ENCODE results near the gene ARID1B.

Gene ARID1B

DNA sequence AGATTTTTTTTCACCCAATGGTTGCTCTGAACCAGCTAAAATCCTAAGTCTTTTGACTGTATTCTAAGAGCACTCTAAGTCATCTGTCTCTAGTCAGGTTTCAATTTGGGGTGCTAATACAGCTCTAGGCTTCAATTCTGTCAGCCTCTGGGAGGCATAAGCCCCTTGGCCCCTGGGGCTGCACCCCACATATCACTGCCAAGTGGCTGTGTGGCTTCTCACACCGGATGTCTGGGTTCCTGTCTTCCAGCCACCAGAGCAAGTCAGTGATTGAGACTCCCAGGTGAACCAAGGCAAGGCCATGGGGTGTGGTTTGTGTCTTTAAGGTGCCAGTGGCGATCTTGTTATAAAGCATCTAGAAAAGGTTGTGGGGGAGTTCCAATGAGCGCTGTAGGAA lies 409.6 kb downstream of the ARID1B start:
- no peak for DNase-seq (ENCODE audit: low spot score)

DNA sequence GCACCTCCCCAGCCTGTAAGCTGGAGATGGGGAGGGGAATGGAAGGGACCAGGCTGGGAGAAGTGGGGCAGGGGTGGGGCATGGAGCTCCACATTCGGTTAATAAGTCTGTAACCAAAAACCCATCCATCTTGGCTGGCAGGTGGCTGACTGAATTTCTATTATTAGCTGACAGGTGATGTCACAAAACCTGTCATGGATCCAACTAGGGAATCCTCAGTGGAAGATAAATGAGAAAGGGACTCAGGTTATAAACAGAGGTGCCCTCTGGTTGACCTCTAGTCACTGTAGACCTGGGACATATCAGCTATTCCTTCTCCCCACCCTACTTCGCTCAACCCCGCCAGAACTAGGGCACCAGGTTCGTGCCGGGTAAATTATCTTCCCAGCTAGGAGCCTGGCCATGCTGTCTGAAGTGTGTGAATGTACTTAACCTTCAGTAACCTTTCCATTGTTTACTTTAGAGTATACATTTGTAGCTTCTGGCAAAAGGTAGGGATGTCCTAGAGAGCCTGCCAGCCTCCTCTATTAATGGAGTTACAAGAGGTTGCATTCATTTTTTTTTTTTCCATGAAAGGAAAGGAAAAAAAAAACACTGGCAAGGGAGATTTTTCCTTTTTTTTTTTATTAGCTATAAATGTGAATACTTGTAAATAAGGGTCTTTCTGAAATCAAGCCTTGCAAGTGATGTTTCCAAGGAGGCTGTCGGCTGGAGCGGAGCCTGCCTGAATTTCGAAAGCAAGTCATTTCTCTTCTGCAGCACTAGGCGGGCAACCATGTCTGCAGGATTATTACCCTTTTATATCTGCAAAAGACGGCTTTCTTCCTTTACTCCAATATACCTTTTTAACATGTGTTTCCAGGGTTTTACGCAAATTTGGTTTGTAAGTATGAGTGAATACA lies 410.3 kb downstream of the ARID1B start:
- peak; percentile 77 for DNase-seq (ENCODE audit: low spot score)

DNA sequence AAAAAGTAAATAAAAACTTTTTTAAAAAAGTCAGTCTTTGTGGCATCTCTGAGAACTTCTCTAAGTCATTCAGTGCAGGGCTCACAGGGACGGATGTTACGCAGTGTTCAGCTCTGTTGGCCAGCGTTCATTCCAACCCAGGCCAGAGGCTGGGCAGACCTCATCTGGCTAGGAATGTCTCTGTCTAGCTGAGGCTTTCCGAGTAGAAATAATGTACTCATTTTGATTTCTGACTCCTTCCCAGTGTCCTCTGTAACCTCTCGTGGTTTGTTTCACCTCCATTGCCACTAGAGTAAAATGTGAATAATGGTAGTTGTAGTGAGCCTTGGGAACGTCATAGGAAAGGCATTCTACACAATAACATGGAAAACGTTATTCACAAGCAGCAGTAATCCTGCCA lies 411.0 kb downstream of the ARID1B start:
- no peak for DNase-seq (ENCODE audit: low spot score)

DNA sequence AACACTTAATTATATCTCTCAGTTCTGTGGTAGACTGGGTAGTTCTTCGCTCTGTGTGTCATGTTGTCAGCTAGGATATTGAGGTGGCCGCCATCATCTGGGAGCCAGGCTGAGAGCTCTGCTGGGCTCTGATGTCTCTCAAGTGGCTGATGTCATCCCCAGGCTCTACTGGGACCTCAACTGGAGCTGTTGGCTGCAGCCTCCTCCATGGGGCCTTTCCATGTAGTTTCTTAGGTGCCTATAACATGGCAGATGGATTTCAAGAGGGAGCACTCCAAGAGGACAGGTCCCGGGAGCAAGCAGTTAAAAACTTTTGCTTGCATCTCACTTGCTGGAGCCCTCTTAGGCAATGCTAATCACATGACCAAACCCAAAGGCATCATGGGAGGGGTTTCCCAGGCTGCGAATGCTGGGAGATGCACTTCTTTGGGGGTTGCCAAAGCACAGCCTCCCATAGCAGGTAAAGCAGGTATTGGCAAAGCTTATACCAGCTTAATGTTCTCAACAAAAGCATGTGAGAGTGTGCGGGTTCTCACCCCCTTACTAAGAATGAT lies 416.3 kb downstream of the ARID1B start:
- no peak for DNase-seq (ENCODE audit: low spot score)

DNA sequence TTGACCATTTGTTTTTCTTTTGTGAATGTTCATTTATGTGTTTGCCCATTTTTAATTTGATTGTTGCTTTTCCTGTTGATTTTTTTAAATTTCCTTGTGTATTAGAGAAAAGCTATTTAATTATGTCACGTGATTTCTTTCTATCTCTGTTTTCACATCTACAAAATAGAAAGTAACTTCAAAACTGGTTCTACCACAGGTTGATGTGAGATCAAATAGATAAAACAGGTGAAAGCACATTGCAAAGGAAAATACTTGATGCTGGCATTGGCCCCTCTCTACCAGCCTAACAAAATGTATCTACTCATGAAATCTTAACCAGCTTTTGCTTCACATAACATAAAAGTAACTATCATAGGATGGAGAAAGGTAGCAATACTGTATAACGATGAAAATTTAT lies 416.9 kb downstream of the ARID1B start:
- DNase-seq (ENCODE audit: low spot score): no peak

DNA sequence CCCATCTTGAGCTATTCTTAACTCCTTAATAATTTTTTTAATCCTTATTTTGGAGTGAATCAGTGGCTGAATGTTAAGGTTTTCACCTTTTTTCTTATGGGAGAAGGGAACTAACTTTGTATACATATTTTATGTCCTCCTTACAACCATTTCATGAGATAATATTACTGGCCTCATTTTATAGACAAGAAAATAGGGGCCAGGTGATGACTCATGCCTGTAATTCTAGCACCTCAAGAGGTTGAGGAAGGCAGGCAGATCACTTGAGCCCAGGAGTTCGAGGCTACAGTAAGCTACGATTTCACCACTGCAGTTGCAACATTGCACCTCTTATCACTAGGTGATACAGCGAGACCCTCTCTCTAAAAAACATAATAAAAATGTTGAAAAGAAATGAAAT lies 417.5 kb downstream of the ARID1B start:
- DNase-seq (ENCODE audit: low spot score): no peak

DNA sequence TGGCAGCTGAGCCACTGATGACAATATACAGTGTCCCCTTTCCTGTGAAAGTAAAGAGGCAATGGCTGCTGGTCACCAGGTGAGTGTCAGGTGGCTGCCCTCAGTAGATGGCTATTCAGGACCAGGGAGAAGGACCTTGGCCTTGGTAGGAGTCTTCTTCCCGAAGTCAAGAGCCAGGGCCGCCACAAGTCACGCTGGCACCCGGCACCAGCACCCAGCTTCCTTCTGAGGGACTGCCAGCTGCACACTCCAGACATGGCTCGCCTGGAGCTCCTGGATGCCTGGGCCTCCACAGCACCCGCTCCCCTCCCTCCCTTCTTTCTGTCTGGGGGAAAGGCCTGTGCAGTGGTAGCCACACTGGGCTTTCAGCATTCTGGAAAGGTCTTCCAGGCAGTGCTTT lies 419.2 kb downstream of the ARID1B start:
- DNase-seq (ENCODE audit: low spot score): no peak

DNA sequence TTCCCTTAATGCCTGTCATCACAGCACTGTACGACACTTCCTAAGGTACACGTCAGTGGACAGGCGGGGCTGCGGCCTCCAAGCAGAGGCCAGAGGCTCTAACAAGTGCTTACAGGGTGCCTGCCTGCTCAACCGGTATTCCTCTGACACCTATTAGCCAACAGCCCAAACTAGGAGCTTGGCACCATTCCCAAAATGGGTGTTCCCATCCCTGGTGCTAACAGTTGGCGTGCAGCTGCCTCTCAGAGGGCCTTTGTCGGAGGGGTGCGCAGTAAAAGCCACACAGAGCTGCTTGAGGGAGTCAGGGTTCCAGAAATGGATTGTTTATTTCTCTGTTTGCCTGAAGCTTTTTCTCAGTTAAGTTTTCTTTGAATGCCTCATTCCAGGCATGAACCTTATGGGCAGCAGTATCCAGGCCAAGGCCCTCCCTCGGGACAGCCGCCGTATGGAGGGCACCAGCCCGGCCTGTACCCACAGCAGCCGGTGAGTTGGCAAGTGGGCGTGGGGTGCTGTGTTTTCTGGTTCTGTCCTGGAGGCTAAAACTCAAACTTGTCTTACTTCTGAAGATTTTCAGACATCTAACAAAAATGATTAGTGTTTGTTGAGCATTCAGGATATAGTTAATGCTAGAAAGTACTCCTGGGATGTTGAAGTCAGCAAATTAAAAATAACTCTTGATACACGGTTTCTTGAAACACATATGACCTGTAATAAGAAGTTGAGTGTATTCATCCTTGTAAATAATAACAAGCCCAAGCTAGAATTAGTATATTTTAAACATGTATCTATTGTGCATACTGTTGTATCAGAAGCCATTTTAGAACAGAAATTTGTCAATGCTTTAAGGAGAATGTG lies 421.5 kb downstream of the ARID1B start:
- DNase-seq (ENCODE audit: low spot score): no peak

DNA sequence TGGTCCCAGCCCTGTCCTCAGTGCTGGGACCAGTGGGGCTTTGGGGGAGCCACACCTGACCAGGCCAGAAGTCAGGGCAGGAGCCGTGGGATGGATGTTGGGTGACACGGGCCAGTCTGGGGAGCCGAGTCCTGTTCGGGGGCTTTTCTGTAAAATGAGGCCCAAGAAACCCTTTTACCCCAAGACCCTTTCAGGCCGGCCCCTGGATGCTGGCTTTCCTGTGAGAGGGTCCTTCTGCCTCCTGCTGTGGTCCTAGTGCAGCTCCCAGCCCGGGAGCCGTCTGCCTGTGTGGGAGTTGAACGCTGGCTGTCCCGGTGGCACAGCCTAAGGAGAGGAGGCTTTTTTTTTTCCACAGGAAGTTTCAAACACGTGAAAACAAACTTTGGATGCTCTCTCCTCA lies 422.9 kb downstream of the ARID1B start:
- no peak for DNase-seq (ENCODE audit: low spot score)

DNA sequence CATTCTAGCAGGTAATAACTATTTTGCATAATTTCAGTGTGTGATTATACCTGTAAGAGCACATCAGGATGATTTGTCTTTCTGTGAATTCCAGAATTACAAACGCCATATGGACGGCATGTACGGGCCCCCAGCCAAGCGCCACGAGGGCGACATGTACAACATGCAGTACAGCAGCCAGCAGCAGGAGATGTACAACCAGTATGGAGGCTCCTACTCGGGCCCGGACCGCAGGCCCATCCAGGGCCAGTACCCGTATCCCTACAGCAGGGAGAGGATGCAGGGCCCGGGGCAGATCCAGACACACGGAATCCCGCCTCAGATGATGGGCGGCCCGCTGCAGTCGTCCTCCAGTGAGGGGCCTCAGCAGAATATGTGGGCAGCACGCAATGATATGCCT lies 423.4 kb downstream of the ARID1B start:
- no peak for DNase-seq (ENCODE audit: low spot score)

DNA sequence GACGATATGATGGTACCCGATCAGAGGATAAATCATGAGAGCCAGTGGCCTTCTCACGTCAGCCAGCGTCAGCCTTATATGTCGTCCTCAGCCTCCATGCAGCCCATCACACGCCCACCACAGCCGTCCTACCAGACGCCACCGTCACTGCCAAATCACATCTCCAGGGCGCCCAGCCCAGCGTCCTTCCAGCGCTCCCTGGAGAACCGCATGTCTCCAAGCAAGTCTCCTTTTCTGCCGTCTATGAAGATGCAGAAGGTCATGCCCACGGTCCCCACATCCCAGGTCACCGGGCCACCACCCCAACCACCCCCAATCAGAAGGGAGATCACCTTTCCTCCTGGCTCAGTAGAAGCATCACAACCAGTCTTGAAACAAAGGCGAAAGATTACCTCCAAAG lies 423.9 kb downstream of the ARID1B start:
- no peak for DNase-seq (ENCODE audit: low spot score)

DNA sequence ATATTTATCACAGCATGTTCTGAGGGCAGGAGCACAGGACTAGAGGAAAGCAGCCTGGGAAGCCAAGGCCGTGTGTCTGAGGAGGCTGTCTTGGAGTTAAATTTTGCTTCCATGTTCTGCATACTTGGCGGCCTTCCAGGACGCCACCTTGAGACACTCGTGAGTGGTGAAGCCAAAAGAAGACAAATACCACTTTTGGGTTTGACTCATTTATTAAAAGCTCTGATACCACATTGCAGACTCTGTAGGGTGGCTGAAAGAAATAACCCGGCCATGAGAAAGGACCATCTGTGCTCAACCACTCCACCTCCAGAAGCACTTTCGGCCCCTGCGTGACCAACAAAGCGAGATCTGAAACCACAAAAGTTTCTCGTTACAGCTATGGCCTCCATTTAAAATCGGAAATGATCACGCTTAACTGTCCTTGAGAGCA lies 426.1 kb downstream of the ARID1B start:
- no peak for DNase-seq (ENCODE audit: low spot score)

DNA sequence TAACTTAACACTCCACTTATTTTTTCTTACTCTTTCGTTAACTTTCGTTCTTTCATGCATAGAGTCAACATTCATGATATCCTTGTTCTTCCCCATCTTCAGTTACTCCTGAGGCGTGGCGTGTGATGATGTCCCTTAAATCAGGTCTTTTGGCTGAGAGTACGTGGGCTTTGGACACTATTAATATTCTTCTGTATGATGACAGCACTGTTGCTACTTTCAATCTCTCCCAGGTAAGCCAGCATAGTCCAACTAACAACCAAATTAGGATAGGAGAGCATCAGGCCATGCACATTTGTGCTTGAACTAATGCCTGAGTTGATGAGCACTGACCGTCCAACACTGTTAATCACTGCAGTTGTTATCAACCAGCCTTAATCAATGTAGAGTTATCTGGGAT lies 426.6 kb downstream of the ARID1B start:
- DNase-seq (ENCODE audit: low spot score): no peak

DNA sequence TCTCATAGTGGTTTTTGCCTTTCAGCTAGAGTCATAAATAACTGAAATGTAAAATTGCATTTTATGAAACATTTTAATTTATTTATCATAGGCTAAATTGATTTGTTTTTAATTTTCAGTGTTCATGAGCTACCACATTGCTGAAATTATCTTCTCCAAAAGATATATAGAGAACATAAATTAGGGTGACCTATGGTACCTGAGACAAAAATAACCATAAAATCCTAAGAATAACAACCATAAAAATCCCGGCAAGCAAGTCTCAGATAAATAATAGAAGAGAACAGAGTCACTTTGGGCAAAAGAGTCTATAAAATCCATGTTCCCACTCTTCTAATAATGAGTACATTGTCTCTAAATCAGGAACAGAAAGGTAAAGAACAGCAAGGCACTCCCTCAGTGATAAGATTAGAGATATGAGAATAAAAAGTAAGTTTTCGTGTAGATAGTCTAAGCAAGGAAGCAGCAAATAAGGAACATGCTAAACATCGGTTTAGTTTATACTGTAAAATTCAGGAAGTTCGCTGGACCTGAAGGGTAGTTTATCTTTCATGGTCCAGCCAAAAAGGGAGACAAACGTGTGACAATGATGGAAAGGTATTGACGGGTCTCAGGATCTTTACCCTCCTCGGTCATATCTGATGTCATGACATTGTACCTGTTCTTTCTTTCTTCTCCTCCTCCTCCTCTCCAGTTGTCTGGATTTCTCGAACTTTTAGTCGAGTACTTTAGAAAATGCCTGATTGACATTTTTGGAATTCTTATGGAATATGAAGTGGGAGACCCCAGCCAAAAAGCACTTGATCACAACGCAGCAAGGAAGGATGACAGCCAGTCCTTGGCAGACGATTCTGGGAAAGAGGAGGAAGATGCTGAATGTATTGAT lies 428.5 kb downstream of the ARID1B start:
- no peak for DNase-seq (ENCODE audit: low spot score)

DNA sequence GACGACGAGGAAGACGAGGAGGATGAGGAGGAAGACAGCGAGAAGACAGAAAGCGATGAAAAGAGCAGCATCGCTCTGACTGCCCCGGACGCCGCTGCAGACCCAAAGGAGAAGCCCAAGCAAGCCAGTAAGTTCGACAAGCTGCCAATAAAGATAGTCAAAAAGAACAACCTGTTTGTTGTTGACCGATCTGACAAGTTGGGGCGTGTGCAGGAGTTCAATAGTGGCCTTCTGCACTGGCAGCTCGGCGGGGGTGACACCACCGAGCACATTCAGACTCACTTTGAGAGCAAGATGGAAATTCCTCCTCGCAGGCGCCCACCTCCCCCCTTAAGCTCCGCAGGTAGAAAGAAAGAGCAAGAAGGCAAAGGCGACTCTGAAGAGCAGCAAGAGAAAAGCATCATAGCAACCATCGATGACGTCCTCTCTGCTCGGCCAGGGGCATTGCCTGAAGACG lies 429.2 kb downstream of the ARID1B start:
- DNase-seq (ENCODE audit: low spot score): no peak

DNA sequence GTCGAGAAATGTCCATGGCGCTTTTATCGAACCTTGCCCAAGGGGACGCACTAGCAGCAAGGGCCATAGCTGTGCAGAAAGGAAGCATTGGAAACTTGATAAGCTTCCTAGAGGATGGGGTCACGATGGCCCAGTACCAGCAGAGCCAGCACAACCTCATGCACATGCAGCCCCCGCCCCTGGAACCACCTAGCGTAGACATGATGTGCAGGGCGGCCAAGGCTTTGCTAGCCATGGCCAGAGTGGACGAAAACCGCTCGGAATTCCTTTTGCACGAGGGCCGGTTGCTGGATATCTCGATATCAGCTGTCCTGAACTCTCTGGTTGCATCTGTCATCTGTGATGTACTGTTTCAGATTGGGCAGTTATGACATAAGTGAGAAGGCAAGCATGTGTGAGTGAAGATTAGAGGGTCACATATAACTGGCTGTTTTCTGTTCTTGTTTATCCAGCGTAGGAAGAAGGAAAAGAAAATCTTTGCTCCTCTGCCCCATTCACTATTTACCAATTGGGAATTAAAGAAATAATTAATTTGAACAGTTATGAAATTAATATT lies 430.4 kb downstream of the ARID1B start:
- no peak for DNase-seq (ENCODE audit: low spot score)

DNA sequence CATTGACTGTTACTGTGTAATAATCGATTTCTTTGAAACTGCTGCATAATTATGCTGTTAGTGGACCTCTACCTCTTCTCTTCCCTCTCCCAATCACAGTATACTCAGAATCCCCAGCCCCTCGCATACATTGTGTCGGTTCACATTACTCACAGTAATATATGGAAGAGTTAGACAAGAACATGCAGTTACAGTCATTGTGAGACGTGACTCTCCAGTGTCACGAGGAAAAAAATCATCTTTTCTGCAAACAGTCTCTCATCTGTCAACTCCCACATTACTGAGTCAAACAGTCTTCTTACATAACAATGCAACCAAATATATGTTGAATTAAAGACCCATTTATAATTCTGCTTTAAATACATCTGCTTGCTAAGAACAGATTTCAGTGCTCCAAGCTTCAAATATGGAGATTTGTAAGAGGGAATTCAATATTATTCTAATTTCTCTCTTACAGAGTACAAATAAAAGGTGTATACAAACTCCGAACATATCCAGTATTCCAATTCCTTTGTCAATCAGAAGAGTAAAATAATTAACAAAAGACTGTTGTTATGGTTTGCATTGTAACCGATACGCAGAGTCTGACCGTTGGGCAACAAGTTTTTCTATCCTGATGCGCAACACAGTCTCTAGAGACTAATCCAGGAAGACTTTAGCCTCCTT lies 432.8 kb downstream of the ARID1B start:
- no peak for DNase-seq (ENCODE audit: low spot score)

DNA sequence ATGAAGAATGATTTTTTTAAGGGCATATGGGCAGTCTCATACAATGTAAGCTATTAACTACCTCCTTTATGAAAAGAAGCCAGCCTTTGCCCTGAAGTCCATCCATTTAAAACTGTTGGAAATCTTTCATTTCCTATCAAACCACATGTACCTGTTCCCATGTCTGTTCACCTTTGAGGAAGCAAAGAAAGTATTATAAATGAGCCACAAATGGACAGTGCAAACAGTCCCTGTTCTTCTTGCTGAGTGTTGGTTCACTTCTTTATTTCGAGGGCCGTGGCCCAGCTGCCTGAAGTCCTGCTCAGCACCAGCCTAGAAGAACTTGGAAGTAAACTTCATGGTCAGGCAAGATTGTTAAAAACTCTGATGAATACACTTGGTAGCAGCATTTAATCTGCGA lies 433.8 kb downstream of the ARID1B start:
- DNase-seq (ENCODE audit: low spot score): no peak

DNA sequence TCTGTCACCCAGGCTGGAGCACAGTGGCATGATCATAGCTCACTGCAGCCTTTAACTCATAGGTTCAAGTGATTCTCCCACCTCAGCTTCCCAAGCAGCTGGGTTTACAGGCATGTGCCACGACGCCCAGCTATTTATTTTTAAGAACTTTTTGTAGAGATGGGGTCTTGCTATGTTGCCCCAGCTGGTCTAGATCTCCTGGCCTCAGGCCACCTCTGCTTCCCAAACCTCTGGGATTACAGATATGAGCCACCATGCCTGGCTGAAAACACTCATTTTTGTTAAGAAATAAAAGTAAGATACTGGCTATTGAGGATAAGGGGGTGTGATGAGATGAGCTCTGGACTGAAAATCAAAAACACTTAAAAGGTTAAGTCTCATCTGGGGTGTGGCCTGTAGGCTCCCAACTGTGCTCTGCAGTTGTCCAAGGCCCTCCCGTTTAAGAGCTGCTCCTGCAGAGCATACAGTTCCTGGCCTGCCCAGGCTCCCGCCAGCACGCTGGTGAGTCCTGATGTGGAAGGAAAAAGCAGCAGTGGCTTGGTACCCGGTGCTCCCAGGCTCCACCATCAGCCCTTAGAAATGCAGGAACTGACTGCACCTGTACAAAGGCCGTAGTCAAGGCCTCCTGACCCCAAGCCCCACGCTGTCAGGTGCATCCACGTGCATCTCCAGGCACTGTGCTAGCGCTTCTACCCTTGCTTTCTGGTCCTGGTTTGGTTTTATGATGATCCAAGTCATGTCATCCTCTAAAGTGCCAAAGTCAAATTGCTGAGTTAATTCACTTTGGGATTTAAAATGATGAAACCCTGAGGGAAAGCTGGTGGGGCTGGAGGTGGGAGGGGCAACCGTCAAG lies 434.7 kb downstream of the ARID1B start:
- DNase-seq (ENCODE audit: low spot score): no peak

DNA sequence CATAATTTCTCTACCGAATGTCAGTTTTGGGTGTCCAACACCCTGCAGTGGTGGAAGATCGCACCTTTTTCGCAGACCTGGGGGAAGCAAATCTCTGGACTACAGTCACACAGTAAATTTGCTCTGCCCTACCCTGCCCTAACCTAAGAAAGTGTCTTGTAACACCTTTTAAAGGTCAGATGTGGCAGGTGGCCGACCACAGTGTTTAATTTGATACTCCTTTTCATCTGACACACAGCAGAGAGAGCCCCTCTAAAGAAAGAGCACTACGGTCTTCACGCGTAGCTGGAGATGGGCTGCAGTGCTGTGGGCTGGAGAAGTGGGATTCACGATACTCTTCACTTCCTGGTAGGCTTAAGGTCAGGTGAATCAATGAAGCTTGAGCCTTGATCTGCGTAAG lies 436.2 kb downstream of the ARID1B start:
- DNase-seq (ENCODE audit: low spot score): no peak
